Measurements from ENCODE around the gene SERPINB7.

- TF ChIP-seq SIN3A (IDR thresholded peaks at IDR 0.05; ENCODE audit: borderline replicate concordance, insufficient read depth, low read length) (no peak), POLR2AphosphoS5 (IDR thresholded peaks at IDR 0.05; ENCODE audit: low read depth, low read length) (no peak), REST (IDR thresholded peaks at IDR 0.05; ENCODE audit: insufficient read depth in 1 of 2, low read depth in 2 of 2, low read length in 2 of 2) (no peak), TAF1 (IDR thresholded peaks at IDR 0.05; ENCODE audit: borderline replicate concordance, insufficient read depth, low read length) (no peak), FOXP2 (optimal IDR thresholded peaks at IDR 0.05; ENCODE audit: borderline replicate concordance, extremely low read depth, extremely low read length, insufficient read depth) (no peak)
These were observed 21.5 kb upstream of the SERPINB7 start for GRCh38 chr18:63753676-63754075.
